ENCODE measurements around the gene CADPS2. TPM values are rescaled to one million over a fixed set of nuclear protein-coding genes. Genes with fewer than 3 reads are reported as not detected.

CADPS2 gene
- total and polyA plus RNA-seq, 10 of the 15 experiments (the other 5 are each of a cell fraction or from before 2014, with no cell fraction given), result 0.05 to 7.5 (median 0.25) TPM

GRCh38 chr7:122507591-122507990 is 378.7 kb downstream of the CADPS2 start (continued):
- TF ChIP-seq, protein P1, sequence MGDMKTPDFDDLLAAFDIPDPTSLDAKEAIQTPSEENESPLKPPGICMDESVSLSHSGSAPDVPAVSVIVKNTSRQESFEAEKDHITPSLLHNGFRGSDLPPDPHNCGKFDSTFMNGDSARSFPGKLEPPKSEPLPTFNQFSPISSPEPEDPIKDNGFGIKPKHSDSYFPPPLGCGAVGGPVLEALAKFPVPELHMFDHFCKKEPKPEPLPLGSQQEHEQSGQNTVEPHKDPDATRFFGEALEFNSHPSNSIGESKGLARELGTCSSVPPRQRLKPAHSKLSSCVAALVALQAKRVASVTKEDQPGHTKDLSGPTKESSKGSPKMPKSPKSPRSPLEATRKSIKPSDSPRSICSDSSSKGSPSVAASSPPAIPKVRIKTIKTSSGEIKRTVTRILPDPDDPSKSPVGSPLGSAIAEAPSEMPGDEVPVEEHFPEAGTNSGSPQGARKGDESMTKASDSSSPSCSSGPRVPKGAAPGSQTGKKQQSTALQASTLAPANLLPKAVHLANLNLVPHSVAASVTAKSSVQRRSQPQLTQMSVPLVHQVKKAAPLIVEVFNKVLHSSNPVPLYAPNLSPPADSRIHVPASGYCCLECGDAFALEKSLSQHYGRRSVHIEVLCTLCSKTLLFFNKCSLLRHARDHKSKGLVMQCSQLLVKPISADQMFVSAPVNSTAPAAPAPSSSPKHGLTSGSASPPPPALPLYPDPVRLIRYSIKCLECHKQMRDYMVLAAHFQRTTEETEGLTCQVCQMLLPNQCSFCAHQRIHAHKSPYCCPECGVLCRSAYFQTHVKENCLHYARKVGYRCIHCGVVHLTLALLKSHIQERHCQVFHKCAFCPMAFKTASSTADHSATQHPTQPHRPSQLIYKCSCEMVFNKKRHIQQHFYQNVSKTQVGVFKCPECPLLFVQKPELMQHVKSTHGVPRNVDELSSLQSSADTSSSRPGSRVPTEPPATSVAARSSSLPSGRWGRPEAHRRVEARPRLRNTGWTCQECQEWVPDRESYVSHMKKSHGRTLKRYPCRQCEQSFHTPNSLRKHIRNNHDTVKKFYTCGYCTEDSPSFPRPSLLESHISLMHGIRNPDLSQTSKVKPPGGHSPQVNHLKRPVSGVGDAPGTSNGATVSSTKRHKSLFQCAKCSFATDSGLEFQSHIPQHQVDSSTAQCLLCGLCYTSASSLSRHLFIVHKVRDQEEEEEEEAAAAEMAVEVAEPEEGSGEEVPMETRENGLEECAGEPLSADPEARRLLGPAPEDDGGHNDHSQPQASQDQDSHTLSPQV (IDR thresholded peaks at IDR 0.05), result no peak
- TF ChIP-seq, protein P2, sequence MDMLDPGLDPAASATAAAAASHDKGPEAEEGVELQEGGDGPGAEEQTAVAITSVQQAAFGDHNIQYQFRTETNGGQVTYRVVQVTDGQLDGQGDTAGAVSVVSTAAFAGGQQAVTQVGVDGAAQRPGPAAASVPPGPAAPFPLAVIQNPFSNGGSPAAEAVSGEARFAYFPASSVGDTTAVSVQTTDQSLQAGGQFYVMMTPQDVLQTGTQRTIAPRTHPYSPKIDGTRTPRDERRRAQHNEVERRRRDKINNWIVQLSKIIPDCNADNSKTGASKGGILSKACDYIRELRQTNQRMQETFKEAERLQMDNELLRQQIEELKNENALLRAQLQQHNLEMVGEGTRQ (IDR thresholded peaks at IDR 0.05; ENCODE audit: borderline replicate concordance, low read depth, low read length), result no peak
- TF ChIP-seq TAF1 (IDR thresholded peaks at IDR 0.05; ENCODE audit: borderline replicate concordance, low read depth, low read length) (no peak), ZSCAN29 (IDR thresholded peaks at IDR 0.05) (no peak), CBFB (IDR thresholded peaks at IDR 0.05; ENCODE audit: low read depth) (no peak), TBL1XR1 (IDR thresholded peaks at IDR 0.05; ENCODE audit: low read depth, low read length) (no peak), ATF7 (IDR thresholded peaks at IDR 0.05; ENCODE audit: low read depth) (no peak), SIX5 (IDR thresholded peaks at IDR 0.05; ENCODE audit: low read depth, low read length, severe bottlenecking) (no peak), RAD51 (IDR thresholded peaks at IDR 0.05) (no peak)
